NCI-H748 (cell line): ENCODE data around the gene SMTNL1.

Experiments
- DNase-seq: peaks from one replicate; lab custom pipeline; 2025; ENCODE audit not compliant: unreplicated experiment; lab: John Stamatoyannopoulos, UW

The SMTNL1 gene

GRCh38 chr11:57543593-57543992, 6.2 kb downstream of the SMTNL1 start:
- no peak for DNase-seq

GRCh38 chr11:57544566-57544965, 7.2 kb downstream of the SMTNL1 start:
- no peak for DNase-seq

GRCh38 chr11:57545883-57546282, 8.5 kb downstream of the SMTNL1 start:
- DNase-seq, result no peak

- no peak for DNase-seq
These were observed 9.1 kb downstream of the SMTNL1 start for GRCh38 chr11:57546451-57546850.

- no peak for DNase-seq
These were observed 9.6 kb downstream of the SMTNL1 start for GRCh38 chr11:57546869-57547475.

- DNase-seq, result no peak
These were observed 10.5 kb downstream of the SMTNL1 start for GRCh38 chr11:57547854-57548377.

DNA sequence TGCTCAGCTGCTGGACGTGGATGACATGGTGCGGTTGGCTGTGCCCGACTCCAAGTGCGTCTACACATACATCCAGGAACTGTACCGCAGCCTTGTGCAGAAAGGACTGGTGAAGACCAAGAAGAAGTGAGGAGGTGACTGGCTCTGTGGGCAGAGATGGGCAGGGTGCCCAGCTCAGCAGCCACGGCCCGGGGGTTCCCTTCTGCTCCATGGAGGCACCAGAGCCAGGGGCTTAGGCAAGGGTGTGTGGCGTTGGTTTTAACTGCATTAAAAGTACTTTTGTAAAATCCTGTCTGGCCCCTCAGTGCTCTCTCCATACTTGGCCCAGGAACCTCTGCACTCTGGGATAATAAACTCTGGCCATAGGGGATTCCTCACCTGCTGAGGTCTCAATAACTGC, 12.6 kb downstream of the SMTNL1 start:
- no peak for DNase-seq

DNA sequence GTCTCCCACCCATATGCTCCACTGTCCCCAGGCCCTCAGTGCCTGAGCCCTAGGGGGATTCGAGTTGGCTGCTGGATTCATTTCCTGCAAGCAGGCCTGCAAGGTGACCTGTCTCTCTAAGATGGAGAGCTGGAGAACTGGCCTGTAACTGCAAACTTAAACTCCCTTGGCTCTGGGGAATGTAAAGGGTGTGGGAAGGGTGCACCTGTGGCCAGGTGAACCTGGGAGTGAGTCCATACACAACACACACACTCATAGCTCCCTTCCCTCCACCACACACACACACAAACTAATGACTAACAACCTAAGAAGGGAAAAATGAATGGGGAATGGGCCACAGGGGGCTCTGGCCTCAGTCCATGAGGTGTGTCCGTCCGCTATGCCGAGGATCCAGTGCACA, 14.5 kb downstream of the SMTNL1 start:
- DNase-seq, result no peak

- DNase-seq, result no peak
These were observed 15.1 kb downstream of the SMTNL1 start for GRCh38 chr11:57552479-57552878.

DNA sequence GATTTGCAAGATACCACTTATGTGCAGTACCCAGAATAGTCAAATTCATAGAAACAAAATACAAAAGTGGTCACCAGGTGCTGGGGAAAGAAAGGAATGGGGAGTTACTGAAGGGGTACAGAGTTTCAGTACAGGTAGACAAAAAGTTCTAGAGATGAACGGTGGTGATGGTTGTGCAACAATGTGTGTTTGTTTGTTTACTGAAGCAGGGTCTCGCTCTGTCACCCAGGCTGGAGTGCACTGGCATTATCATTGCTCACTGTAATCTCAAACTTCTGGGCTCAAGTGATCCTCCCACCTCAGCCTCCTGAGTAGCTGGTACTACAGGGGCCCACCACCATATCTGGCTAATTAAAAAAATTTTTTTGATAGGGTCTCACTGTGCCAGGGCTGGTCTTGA, 18.0 kb downstream of the SMTNL1 start:
- DNase-seq, result no peak

DNA sequence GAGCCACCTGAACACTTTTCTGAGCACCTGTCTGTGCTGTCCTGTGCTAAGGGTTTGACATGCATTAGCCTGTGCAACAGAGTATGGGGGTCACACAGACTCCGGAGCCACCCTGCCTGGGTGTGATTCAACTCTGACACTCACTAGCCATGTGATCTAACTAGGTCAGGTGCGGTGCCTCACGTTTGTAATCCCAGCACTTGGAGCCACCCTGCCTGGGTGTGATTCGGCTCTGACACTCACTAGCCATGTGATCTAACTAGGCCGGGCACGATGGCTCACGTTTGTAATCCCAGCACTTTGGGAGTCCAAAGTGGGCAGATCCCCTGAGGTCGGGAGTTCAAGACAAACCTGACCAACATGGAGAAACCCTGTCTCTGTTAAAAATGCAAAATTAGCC, 18.6 kb downstream of the SMTNL1 start:
- no peak for DNase-seq

DNA sequence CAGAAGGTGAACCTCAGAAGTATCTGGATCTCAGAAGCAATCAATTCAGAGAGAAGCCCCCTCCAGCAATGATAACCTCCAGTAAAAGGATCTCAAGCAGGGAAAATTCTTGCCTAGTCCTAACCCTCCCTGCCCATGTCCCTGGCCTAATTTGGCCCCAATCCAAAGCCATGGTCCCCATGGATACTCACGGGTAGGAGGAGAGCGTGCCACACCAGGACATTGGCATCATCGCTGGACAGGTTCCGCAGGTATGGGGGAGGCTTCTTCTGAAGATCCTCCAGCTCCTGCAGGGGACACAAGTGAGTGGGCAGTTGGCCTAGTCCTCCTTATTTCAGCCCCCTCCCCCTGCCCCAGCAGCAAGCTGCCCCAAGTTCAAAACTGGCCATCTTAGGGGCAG, 22.8 kb downstream of the SMTNL1 start:
- peak; percentile 15 for DNase-seq

- DNase-seq, result no peak
These were observed 25.2 kb downstream of the SMTNL1 start for GRCh38 chr11:57562596-57562995.

- DNase-seq, result no peak
These were observed 28.9 kb downstream of the SMTNL1 start for GRCh38 chr11:57566005-57566904.

GRCh38 chr11:57566905-57567514, 29.6 kb downstream of the SMTNL1 start:
- no peak for DNase-seq

DNA sequence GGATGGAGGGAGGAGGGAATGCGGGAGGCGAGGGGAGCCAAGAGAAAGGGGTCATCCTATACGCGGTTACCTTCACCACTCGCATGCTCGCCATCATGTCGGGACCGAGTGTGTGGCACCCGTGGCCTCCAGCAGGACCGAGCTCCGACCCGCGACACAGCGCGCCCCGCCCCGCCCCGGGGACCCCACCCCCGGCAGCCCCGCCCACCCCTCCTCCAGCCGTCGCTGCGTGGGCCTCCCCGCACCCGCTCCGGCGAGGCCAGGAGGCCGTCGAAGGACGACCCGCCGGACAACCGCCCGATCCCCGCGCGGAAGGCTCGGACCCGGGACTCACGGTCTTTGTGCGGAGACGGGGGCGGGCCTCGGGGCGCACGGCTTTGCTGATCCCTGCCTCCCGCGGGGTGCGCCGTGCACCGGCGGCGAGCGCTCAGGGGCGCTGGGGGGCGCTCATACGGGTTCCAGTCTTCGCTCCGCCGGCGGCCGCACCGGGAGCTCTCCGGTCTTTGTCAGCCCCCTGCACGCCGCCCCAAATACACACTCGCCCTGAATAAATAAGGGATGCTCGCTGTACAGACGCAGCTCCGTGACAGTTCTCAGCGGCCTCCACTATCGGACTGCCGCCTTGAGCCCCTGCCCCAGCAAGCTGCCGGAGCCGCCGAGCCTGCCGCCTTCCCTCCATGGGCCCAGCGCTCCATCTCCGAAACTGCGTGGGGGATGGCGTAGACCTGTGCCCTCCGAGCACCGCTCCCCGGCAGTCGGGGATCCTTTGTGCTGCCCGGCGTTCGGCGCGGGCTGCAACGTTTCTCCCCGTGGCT, 30.3 kb downstream of the SMTNL1 start, which contains the start of gene UBE2L6:
UBE2L6 (minus strand) TSS at position 158 of the 815 bp plus-strand sequence; CDS start at position 97, 61 bp downstream.
- peak; percentile 78 for DNase-seq

DNA sequence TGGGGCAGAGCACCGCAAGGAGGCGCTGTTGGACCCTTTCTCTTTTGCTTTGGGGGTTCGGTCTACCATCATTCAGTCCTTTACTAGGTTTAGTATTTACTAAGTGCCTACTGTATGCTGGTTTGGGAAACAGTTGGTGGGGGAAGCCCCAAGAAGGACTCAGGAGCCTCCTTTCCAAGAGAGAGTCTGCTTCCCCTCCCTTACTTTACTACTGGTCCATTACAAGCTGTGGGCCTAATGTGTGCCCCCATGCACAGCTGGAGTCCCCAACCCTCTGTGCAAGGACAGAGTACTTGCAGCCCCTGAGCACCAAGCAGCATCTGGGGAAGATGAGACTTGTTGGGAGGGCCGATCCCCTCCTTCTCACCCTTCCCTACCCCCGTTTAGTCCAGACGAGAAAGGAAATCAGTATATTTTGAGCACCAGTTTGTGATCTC, 31.0 kb downstream of the SMTNL1 start:
- DNase-seq, result no peak

DNA sequence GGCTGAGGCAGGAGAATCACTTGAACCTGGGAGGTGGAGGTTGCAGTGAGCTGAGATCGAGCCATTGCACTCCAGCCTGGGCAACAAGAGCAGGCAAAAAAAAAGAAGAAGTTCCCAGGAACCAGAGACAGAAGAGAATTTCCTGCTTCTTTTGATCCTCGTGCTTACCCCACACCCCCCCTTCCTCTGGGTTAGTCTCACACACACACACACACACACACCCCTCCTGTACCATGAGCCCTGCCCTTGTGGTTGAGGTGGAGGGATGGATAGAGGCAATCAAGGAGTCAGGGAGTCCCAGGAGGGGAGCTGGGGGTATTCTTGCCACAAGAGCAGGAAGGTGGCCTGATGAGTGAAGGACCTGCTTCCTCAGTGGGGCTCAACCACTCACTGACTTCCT, 34.2 kb downstream of the SMTNL1 start:
- DNase-seq, result no peak

DNA sequence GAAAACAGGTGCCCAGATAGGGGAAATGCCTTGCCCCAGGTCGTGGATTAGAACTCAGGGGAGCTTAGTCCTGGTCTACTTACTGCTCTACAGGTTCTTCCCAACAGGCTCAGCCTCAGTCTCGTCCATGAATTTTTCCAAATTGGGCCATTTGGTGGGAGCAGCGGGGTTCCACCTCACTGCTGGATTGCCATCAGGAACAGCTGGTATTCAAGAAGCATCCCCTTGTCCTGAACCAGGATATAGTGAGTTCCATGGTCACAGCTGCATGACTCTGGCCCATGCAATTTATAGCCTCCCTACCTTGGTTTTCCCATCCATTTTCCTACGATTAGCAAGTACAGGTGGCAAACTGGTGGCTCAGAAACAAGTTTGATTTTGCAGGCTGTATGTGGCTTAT, 36.7 kb downstream of the SMTNL1 start:
- no peak for DNase-seq

DNA sequence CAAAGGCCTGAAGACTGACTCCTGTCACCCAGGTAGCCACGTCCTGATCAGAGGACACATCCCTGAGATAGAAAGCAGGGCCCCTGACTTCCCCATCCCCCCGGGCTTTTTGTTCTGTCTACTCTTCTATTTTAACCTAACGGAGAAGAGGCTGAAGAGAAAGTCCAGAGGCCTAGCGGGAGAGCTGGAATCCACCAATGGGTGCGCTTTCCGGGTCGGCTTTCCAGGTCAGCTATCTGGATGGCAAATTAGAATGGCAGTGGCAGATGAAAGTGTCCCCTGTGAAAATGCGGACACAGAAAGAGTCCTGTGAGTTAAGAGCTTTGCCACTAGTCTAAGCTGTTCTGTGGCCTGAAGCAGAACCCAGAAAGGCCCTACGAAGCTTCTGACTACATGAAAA, 46.9 kb downstream of the SMTNL1 start:
- DNase-seq, result no peak

DNA sequence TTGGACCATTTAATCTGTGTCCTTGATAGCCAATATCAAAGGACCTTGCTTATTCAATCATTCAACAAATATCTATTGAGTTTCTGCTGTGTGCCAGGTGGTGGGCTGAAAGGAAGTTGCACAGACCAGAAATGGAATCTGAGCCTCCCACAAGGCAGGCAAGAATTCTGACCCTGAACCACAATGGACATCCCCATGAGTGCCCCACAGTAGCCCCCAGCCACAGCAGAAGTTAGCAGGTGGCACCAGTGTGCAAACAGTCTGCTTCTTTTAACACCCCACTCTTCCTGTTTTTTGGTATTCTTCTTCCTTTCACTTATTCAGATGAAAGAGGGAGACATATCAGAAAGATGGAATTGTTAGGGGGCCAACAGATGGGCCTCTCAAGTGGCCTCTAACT, 47.9 kb downstream of the SMTNL1 start:
- DNase-seq, result no peak
